SK-N-SH treated with all-trans-retinoic acid at 6 μM for 48 hours (cell line): Measurements from ENCODE around the gene KPNA6.

Experiments
- ATAC-seq: fragments of 200-7000 bp; cut with Tn5 transposase; 3 replicates; pipeline ENCODE4 v1.9.1; 2020; ENCODE audit warnings: mild to moderate bottlenecking, moderate library complexity
- CREB5 ChIP-seq: fragments of 250-450 bp; sonication (Bioruptor Pico); IDR thresholded peaks from 2 replicates; pipeline ENCODE4 v1.5.1; 2020; ENCODE audit warnings: low read depth, mild to moderate bottlenecking, moderate library complexity
- CSRNP3 ChIP-seq: fragments of 250-450 bp; sonication (Bioruptor Pico); IDR thresholded peaks from 2 replicates; pipeline ENCODE4 v1.5.1; 2021; ENCODE audit warnings: mild to moderate bottlenecking, moderate library complexity
- GLIS3 ChIP-seq: fragments of 250-450 bp; sonication (Bioruptor Pico); IDR thresholded peaks from 2 replicates; pipeline ENCODE4 v1.5.0; 2020; ENCODE audit warnings: mild to moderate bottlenecking, moderate library complexity
- PATZ1 ChIP-seq: fragments of 250-450 bp; sonication (Bioruptor Pico); IDR thresholded peaks from 2 replicates; pipeline ENCODE4 v1.8.0; 2020; ENCODE audit warnings: mild to moderate bottlenecking, moderate library complexity, borderline replicate concordance
- POU6F1 ChIP-seq: fragments of 250-450 bp; sonication (Bioruptor Pico); IDR thresholded peaks from 2 replicates; pipeline ENCODE4 v1.8.0; 2021; ENCODE audit warnings: low read depth, mild to moderate bottlenecking, moderate library complexity, borderline replicate concordance
- PPARA ChIP-seq: fragments of 250-450 bp; sonication (Bioruptor Pico); IDR thresholded peaks from 2 replicates; pipeline ENCODE4 v1.5.0; 2020; ENCODE audit warnings: mild to moderate bottlenecking, borderline replicate concordance
- RARB ChIP-seq: fragments of 250-450 bp; sonication (Bioruptor Pico); IDR thresholded peaks from 2 replicates; pipeline ENCODE4 v1.8.0; 2021; ENCODE audit warnings: mild to moderate bottlenecking, moderate library complexity
- SNAI2 ChIP-seq: fragments of 250-450 bp; sonication (Bioruptor Pico); IDR thresholded peaks from 2 replicates; pipeline ENCODE4 v1.5.0; 2020; ENCODE audit warnings: mild to moderate bottlenecking, moderate library complexity
- TCF4 ChIP-seq: fragments of 250-450 bp; sonication (Bioruptor Pico); IDR thresholded peaks from 2 replicates; pipeline ENCODE4 v1.8.0; 2021; ENCODE audit warnings: mild to moderate bottlenecking, moderate library complexity, borderline replicate concordance
- TSHZ2 ChIP-seq: fragments of 250-450 bp; sonication (Bioruptor Pico); IDR thresholded peaks from 2 replicates; pipeline ENCODE4 v1.5.0; 2020; ENCODE audit warnings: mild to moderate bottlenecking, moderate library complexity
- ZC3H10 ChIP-seq: fragments of 250-450 bp; sonication (Bioruptor Pico); IDR thresholded peaks from 2 replicates; pipeline ENCODE4 v1.5.1; 2021; ENCODE audit warnings: mild to moderate bottlenecking, moderate library complexity
- ZFP3 ChIP-seq: fragments of 250-450 bp; sonication (Bioruptor Pico); IDR thresholded peaks from 2 replicates; pipeline ENCODE4 v1.5.0; 2020; ENCODE audit warnings: mild to moderate bottlenecking, moderate library complexity
- ZFP30 ChIP-seq: fragments of 450-650 bp; formaldehyde crosslinking; IDR thresholded peaks from 2 replicates; pipeline ENCODE4 v1.5.0; 2022; ENCODE audit warnings: mild to moderate bottlenecking, moderate library complexity
- ZNF565 ChIP-seq: fragments of 450-650 bp; formaldehyde crosslinking; conservative IDR thresholded peaks from 2 replicates; pipeline ENCODE4 v1.5.0; 2020; ENCODE audit warnings: low read depth, mild to moderate bottlenecking, moderate library complexity
- ZNF8 ChIP-seq: fragments of 450-650 bp; formaldehyde crosslinking; IDR thresholded peaks from 2 replicates; pipeline ENCODE4 v1.5.0; 2020; ENCODE audit warnings: mild to moderate bottlenecking, moderate library complexity

KPNA6 gene

GRCh38 chr1:32197074-32197473 is 89.2 kb downstream of the KPNA6 start (continued):
- TF ChIP-seq TSHZ2 (CRISPR knock-in tag) (no peak), ZNF8 (CRISPR knock-in tag) (no peak)

- no peak for TF ChIP-seq PPARA (CRISPR knock-in tag)
- no peak for TF ChIP-seq PATZ1
- no peak for TF ChIP-seq CSRNP3 (CRISPR knock-in tag)
- no peak for TF ChIP-seq ZFP30
- no peak for TF ChIP-seq TSHZ2 (CRISPR knock-in tag)
- no peak for TF ChIP-seq ZFP3 (CRISPR knock-in tag)
- no peak for TF ChIP-seq ZC3H10 (CRISPR knock-in tag)
- no peak for TF ChIP-seq TCF4
- no peak for ATAC-seq
Measured at GRCh38 chr1:32197837-32198236, 90.0 kb downstream of the KPNA6 start.

GRCh38 chr1:32198237-32199042 is 90.6 kb downstream of the KPNA6 start:
- ATAC-seq = no peak
- TF ChIP-seq GLIS3 (CRISPR knock-in tag) (no peak), ZC3H10 (CRISPR knock-in tag) (no peak), PPARA (CRISPR knock-in tag) (no peak), ZNF565 (CRISPR knock-in tag) (no peak), POU6F1 (CRISPR knock-in tag) (no peak), PATZ1 (no peak), SNAI2 (CRISPR knock-in tag) (no peak), ZNF8 (CRISPR knock-in tag) (no peak), TSHZ2 (CRISPR knock-in tag) (no peak), TCF4 (no peak), CREB5 (CRISPR knock-in tag) (no peak), CSRNP3 (CRISPR knock-in tag) (no peak), RARB (CRISPR knock-in tag) (no peak), ZFP3 (CRISPR knock-in tag) (no peak), ZFP30 (no peak)
